GM12872 (cell line): ENCODE measurements around the gene CYFIP1.

Experiments
- TF ChIP-seq, protein P1 (sequence below): IDR thresholded peaks from 3 replicates; pipeline ENCODE4 v1.5.1; 2011; ENCODE audit warnings: low read depth, mild to moderate bottlenecking, low read length, moderate library complexity; ENCODE audit not compliant: insufficient read depth

The CYFIP1 gene

DNA sequence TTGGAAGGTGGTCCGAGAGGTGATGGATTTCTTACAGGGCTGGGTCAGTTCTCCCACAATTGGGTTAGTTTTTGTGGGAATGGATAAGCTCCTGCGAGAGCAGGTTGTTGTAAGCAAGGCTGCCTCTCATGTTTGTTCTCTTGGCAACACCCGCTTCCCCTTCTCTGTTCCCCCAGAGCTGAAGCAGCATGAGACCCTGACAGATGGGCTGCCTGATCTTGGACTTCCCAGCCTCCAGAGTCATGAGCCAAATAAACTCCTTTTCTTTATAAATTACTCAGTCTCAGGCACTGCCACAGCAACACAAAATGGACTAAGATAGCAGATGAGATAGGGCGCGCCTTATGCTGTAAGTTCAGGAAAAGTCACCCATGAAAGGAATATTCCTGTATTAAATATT lies 103.1 kb downstream of the CYFIP1 start:
- TF ChIP-seq, protein P1, sequence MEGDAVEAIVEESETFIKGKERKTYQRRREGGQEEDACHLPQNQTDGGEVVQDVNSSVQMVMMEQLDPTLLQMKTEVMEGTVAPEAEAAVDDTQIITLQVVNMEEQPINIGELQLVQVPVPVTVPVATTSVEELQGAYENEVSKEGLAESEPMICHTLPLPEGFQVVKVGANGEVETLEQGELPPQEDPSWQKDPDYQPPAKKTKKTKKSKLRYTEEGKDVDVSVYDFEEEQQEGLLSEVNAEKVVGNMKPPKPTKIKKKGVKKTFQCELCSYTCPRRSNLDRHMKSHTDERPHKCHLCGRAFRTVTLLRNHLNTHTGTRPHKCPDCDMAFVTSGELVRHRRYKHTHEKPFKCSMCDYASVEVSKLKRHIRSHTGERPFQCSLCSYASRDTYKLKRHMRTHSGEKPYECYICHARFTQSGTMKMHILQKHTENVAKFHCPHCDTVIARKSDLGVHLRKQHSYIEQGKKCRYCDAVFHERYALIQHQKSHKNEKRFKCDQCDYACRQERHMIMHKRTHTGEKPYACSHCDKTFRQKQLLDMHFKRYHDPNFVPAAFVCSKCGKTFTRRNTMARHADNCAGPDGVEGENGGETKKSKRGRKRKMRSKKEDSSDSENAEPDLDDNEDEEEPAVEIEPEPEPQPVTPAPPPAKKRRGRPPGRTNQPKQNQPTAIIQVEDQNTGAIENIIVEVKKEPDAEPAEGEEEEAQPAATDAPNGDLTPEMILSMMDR = no peak

DNA sequence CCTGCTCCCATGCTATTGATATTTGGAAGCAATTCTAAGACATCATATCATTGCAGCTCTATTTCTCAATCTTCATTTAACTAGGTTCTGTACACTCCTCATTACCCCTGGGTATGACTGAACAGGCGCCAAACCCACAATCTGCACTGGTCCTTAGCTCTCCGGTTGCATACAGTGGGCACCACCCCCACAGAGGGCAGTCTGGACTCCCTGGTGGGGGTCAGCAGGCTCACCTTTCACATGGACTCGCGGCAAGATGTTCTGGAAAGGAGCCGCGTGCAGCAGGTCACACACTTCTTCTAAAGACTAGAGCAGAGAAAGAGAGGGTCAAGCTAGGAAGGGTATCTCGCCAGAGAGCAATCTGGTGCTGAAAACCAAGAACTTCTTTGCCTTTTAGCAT lies 105.2 kb downstream of the CYFIP1 start:
- TF ChIP-seq, protein P1 = no peak

DNA sequence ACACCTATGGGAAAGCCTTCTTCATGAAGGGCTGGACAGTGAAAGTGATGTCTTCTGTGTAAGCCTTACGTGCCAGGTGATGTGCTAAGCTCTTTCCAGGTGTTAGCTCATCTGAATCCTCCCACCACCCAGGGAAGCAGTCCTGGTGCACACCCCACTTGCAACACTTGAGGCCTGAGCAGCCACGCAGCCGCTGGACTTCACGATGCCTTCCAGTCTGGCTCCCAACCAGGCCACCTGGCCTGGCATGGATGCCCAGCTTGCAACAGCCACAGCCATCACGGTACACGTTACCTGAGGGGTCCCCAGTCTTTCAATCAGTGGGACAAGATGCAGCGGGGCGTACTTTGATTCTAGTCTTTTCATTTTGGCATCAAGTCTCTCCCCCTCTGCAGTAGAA lies 105.9 kb downstream of the CYFIP1 start:
- TF ChIP-seq, protein P1 = no peak

DNA sequence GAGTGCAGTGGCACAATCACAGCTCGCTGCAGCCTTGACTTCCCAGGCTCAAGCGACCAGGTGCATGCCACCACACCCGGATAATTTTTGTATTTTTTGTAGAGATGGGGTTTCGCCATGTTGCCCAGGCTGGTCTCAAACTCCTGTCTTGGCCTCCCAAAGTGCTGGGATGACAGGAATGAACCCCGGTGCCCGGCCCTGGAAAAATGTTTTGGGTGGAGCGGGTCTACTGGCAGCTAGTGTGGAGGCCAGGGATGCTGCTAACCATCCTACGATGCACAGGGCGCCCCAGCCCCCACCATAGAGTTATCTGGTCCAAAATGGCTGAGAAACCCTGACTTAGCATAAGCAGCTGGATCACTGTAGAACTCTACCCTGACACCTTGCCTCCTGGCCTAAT lies 106.3 kb downstream of the CYFIP1 start:
- TF ChIP-seq, protein P1 = no peak

DNA sequence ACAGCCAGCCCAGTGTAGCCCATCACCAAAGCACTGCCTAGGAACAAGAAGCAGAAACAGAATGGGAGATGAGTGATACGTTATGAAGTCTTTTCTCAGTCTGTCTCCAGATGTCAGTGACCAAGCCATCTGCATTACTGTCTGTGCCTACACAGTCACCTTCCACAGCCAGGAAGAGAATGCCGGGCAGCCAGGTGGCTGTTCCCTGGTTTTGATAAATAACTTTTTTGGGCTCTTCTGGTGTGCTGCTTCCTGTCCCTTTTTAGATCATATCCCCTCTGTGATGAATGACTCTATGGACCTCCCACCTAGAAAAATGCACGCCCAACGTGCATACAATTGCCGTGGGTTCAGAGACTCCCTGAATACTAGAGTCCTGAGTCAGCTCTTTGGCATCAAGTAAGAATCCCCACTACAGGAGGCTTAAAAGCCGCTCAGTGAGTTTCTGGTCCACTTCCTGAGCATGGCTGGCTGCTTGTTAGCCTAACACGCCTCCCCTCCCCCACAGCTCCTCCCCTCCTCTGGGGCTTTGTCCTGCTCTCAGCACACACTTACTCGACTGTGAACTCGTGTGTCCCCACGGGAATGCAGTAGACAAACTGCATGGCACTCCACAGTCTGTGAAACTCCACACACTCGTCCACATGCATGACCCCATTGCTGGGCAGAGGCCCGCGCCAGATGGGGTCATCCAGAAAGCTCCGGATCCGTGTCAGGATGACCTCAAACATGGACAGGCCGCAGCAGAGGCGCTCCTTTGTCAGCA lies 107.0 kb downstream of the CYFIP1 start:
- TF ChIP-seq, protein P1 = no peak

DNA sequence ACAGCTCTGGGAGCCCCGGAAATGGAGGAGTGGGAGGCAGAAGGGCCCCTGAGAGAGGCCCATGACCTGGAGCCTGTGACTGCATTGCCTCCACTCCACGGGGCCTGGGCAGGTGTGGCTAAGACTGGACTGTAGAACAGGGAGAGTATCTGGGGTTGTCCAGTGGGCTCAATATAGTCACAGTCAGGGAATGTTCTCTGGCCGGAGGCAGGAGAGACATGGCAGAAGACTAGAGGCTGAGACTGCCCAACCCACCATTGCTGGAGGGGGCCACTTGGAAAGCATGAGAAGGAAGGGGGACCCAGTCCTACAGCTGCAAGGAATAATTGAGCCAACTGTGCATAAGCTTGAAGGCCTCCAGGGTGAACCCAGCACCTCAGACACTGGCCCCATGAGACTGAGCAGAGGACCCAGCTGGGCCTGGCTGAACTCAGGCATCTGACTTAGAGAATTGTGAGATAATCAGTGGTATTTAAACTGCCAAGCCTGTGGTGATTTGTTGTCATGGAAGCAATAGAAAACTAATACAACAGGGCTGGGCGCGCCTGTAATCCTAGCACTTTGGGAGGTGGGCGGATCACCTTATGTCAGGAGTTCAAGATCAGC lies 108.6 kb downstream of the CYFIP1 start:
- TF ChIP-seq, protein P1 = no peak

DNA sequence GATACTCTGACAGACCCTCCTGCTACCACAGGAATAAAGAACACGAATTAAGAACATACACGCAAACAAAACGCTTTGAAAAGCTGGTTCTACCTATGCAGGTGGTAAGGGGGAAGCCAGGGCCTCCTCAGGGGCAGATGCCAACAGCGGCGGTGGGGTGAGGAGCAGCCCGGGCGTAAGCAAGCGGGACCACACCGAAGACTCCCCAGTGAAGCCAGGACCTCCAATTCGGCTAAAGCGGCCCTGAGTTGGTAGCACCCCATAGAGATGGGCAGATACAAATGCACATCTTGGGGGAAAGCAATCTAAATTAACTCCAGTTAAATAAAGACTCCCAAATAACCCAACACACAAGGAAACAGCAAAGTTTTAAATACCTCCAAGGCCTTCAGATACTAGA lies 109.3 kb downstream of the CYFIP1 start:
- TF ChIP-seq, protein P1 = no peak
